CD4-positive, alpha-beta T cell treated with Interferon gamma for 1 hour (primary cell): ENCODE measurements around the gene FRMD4B.
"Not testable (repeated sequence)": the region's sequence is repeated elsewhere in the genome, so short reads cannot be mapped to it uniquely, and the experiment has no call there.

Experiments used
- DNase-seq: peaks from one replicate; pipeline ENCODE4 v3.0.0-alpha.2; 2020

Gene FRMD4B

DNA sequence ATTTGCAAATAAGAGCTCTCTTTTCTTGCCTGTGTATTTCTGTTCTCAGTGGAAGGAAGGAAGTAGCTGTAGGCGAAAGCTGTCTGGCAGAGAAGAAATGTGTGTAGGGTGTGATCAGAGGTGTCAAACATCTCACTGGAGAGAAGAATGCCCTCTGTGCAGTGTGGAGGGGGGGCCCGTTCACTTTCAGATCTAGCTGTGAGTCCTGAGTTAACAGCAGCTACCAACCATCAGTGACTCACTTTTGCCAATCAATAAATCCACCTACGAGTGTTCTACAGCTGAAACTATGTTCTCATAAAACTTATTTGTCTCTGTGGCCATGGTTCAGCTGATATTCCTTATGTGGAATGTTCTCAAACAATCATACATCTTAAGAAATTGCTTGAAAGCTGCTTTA lies 103.7 kb downstream of the FRMD4B start:
- peak; percentile 34 for DNase-seq

DNA sequence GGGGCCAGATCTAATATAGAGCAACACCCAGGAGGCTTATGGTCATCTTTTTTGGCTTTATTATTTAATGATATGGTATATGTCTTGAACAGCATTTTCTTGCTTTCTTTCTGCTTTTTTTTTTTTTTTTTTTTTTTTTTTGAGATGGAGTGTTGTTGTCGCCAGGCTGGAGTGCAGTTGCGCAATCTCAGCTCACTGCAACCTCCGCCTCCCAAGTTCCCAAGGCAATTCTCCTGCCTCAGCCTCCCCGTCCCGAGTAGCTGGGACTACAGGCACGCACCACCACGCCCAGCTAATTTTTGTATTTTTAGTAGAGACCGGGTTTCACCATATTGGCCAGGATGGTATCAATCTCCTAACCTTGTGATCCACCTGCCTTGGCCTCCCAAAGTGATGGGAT lies 108.5 kb downstream of the FRMD4B start:
- DNase-seq = not testable (repeated sequence)

DNA sequence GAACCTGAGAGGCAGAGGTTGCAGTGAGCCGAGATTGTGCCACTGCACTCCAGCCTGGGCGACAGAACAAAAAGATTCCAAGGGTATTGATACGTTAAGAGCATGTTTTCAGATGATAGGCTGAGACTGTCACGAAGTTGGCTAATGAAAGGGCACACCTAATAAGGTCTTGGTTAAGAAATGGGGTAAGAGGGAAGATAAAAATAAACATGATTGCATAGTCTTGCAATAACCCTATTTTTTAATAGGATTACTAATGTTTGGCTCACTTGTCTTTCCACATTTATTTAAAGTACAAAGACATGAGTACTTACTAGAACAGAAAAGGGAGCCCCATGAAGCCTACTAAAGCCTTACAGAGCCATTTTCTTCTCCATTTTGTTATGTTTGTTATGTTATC lies 109.0 kb downstream of the FRMD4B start:
- no peak for DNase-seq

DNA sequence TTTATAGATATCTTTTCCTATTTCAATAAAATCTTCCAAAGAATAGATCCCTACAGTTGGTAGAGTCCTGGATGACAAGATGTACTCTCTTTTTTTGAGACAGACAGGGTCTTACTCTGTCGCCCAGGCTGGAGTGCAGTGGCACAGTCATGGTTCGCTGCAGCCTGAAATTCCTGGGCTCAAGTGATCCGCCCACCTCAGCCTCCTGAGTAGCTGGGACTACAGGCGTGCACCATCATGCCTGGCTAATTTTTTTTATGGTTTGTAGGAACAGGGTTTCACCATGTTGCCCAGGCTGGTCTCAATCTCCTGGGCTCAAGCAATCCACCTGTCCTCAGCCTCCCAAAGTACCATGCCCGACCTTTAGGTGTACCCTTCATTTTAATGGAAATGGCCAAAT lies 109.7 kb downstream of the FRMD4B start:
- not testable (repeated sequence) for DNase-seq

DNA sequence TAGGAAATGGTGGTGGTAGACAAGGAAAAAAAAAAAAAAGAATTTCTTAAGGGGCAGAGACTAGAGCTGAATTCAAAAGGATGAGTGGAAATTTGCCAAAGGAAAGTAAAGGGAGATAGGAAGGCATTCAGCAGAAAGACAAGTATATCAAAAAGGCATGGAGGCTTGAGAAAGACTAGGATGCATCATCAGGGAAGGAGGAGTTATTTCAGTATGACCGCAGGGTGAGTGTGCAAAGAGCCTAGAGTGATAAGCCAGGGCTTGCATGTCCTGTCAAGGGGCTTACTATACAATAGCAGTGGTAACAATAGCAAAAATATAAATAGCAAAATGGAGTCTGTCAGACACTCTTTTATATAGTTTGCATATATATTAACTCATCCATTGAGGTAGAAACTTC lies 112.0 kb downstream of the FRMD4B start:
- DNase-seq = no peak

DNA sequence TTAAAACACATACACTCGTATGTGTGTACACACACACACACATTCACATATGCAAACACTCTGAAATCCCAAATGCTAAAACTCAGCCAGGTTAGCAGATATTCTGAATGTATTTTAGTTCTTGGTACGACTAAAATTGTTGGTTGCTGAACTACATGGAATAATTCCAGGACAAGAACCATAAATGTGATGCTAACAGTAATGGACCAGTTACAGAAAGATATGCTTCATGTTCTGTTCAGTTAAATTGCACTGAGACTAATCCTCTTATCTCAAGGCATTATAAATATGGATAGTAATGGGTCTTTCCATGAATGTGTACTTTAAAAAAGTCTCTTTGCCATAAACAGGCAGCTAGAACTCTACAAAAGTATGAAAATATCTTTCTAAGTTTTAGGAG lies 113.3 kb downstream of the FRMD4B start:
- DNase-seq = no peak

GRCh38 chr3:69271098-69271497 lies 114.8 kb downstream of the FRMD4B start:
- DNase-seq = no peak

DNA sequence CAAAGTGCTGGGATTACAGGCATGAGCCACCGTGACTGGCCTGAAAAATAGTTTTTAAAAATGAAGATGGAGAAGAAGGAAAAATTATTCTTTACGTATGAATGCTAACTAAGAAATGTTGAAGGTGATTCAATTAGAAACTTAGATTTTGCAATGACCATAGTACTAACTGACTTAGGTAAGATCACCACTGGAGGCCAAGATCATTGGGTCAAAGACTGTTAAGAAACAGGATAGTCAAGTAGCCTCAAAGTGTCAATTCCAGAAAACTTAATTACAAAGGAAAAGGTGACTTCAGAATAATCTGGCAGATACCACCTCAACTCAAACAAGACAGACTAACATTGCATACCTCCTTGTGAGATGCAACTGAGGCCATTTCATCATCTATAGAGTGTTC lies 119.3 kb downstream of the FRMD4B start:
- no peak for DNase-seq

DNA sequence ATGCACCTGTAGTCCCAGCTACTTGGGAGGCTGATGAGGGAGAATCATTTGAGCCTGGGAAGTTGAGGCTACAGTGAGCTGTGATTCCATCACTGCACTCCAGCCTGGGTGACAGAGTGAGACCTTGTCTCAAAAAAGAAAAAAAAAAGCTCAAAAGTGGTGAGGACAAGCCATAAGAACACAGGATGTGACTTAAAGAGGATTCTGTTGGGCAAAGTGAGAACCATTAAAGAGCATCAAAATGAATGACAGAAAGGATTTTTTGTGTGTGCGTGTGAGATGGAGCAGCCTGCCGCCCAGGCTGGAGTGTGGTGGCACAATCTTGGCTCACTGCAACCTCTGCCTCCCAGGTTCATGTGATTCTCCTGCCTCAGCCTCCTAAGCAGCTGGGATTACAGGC lies 119.8 kb downstream of the FRMD4B start:
- DNase-seq = not testable (repeated sequence)

DNA sequence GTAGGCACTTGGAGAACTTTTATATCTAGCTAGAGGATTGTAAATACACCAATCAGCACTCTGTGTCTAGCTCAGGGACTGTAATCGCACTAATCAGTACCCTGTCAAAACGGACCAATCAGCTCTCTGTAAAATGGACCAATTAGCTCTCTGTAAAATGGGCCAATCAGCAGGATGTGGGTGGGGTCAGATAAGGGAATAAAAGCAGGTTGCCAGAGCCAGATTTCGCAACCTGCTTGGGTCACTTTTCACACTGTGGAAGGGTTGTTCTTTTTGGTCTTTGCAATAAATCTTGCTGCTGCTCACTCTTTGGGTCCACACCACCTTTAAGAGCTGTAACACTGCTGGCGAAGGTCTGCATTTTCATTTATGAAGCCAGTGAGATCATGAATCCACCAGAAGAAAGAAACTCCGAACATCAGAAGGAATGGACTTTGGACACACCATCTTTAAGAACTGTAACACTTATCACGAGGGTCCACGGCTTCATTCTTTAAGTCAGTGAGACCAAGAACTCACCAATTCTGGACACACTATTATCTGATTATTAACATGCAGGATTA lies 125.0 kb downstream of the FRMD4B start:
- DNase-seq = not testable (repeated sequence)

GRCh38 chr3:69260216-69260787 lies 125.6 kb downstream of the FRMD4B start:
- no peak for DNase-seq

GRCh38 chr3:69259125-69259524 lies 126.8 kb downstream of the FRMD4B start:
- DNase-seq = no peak

GRCh38 chr3:69255928-69256327 lies 130.0 kb downstream of the FRMD4B start:
- DNase-seq = no peak

DNA sequence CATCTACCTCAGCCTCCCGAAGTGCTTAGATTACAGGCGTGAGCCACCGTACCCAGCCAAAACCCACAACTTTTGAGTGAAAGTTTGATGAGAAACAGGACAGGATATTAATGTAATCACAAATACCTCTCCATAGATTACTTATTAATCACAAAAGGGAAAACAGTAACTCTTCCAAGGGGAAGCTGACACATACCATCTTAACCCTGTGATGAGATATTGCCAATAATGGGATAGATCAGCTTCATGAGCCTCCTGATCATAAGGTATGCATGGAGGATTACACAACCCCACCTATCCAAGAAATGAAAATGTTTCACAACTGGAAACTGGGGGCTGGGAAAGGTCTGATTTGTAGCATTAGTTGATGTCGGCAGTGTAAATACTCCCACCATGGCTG lies 131.5 kb downstream of the FRMD4B start:
- no peak for DNase-seq

GRCh38 chr3:69252631-69253030 lies 133.3 kb downstream of the FRMD4B start:
- no peak for DNase-seq

GRCh38 chr3:69252141-69252540 lies 133.7 kb downstream of the FRMD4B start:
- no peak for DNase-seq

GRCh38 chr3:69251078-69251805 lies 134.6 kb downstream of the FRMD4B start:
- no peak for DNase-seq

DNA sequence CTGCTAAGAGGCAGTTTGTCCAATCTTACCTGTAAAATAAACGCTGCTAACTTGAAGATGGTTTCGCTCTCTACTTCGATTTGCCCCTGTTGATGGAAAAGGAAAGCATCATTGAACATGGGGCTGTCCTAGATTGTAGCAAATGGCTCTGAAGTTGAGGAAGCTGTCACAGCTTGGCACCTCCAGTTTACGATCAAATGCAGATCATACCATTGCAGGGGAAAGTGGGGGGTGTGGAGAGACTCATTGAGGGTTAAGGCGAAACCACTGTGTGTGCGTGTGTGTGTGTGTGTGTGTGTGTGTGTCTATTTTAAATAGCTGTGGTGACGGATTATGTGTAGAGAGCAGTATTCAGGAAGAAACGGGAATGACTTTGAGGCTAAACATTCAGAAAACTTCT lies 135.9 kb downstream of the FRMD4B start:
- peak; percentile 27 for DNase-seq

DNA sequence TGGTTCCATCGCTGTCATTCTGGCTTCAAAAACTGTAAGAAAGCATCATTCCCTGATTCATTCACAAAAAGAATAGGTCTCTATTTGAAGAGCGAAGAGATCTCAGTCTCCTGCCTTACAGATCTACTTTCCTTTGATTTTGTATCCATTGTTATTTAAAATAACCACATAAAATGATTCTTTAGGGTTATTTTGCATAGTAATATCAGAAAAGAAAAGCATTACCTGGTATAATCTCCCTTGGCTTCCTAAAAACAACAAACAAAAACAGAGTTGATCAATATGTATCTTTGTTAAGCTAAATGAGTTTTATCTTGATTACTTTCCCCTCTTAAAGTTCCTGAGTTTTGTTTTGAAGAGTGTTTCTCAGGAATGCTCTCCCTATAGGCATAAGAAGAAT lies 136.9 kb downstream of the FRMD4B start:
- no peak for DNase-seq

GRCh38 chr3:69248436-69248835 lies 137.5 kb downstream of the FRMD4B start:
- no peak for DNase-seq

DNA sequence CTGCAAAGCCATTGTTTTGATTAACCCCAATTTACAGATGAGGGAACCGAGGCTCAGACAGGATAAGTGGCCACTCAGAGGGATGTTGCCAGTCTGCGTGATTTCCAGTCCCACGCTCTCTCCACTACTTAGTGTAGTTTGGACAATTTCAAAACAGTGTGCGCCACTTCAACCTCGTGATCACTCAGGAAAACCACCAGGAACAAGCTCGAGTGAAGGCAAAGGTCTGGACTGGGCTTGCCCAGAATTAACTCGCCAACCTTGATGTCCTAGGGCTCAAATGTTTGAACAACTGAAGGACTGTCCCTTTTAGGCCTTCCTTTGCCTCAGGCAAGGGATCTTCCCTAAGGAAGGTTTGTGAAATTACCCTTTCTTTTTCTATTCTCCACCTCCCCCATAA lies 139.3 kb downstream of the FRMD4B start:
- DNase-seq = no peak

DNA sequence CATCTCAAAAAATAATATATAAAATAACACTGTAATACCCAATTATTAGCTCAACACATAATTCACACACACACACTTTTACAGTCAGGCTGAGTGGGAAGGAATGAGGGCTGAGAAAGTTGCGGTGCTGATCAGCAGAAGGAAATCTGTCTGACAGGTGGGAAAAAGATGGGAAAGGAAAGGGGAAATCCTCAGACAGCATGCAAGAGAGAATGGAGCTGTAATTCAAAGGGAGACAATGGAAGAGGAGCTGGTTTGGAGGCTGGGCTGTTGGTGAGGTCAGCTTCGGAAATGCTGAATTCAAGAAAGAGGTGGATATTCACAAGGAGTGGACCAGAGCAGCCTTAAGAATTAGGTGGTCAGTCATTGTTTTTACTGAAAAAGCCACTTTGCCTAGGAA lies 141.8 kb downstream of the FRMD4B start:
- DNase-seq = no peak

DNA sequence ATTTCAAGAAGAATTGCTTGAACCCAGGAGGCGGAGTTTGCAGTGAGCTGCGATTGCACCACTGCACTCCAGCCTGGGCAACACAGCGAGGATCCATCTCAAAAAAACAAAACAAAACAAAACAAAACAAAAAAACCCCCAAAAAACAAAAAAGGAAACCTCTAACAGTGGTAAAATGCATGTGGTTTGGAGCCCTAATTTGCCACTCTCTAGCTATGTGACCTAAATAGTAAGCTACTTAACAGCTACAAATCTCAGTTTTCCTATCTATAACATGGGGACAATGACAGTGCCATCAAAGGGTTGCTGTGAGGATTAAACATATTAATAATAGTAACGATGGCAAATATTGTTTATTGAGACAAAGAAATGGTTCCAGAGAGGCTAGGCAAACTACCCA lies 144.1 kb downstream of the FRMD4B start:
- no peak for DNase-seq
